HG03135 (cell line): ENCODE results near the gene CYP4F8.
"Not testable (repeated sequence)": the region's sequence is repeated elsewhere in the genome, so short reads cannot be mapped to it uniquely, and the experiment has no call there.

Experiments used
- ATAC-seq: cut with Tn5 transposase; IDR thresholded peaks from one replicate; pipeline ENCODE4 v1.9.1; 2021; ENCODE audit warnings: mild to moderate bottlenecking, moderate library complexity; ENCODE audit not compliant: unreplicated experiment

CYP4F8 gene

DNA sequence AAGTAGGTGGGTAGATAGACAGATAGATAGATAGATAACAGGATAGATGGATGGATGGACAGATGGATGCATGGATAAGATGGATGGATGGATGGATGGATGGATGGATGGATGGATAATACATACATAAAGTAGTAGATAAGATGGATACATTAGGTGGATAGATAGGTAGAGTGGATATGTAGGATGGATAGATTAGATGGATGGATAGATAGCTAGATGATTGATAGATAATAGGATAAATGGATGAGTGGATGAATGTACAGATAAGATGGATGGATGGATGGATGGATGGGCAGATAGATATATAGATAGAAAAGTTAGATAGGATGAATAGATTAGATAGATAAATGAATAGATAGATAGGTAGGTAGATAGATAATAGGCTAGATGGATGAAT lies 27.8 kb downstream of the CYP4F8 start:
- ATAC-seq: no peak

DNA sequence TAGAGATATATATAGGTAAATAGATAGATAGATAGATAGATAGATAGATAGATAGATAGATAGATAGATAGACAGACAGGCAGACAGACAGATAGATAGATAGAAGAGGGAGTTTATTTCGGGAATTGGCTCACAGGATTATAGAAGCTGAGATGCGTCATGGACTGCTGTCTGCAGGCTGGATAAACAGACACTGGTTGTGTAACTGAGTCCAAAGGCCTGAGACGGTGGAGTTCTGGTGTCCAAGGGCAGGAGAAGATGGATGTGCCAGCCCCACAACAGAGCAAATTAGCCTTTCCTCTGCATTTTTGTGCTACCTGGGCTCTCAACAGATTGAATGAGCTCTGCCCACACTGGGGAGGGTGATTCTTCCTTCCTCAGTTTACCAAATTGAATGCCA lies 28.4 kb downstream of the CYP4F8 start:
- ATAC-seq: no peak

- ATAC-seq: no peak
Observed at GRCh38 chr19:15644066-15644741, 29.2 kb downstream of the CYP4F8 start.

GRCh38 chr19:15644816-15645215 lies 29.8 kb downstream of the CYP4F8 start:
- no peak for ATAC-seq

- no peak for ATAC-seq
Observed at GRCh38 chr19:15649526-15649925, 34.5 kb downstream of the CYP4F8 start.

GRCh38 chr19:15650123-15650522 lies 35.1 kb downstream of the CYP4F8 start:
- ATAC-seq: not testable (repeated sequence)

GRCh38 chr19:15651791-15652190 lies 36.8 kb downstream of the CYP4F8 start:
- no peak for ATAC-seq

- ATAC-seq: no peak
Observed at GRCh38 chr19:15652559-15653278, 37.7 kb downstream of the CYP4F8 start.

DNA sequence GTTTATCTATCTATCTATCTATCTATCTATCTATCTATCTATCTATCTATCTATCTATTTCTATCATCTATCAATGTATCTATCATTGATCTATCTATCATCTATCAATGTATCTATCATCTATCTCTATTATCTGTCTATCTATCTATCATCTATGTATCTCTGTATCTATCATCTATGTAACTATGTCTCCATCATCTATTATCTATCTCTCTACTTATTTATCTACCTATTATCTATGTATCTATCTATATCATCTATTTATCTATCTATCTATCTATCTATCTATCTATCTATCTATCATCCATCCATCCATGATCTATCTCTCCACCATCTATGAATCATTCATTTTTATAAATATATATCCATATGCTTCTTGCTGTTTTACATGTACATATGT lies 41.4 kb downstream of the CYP4F8 start:
- ATAC-seq: no peak

DNA sequence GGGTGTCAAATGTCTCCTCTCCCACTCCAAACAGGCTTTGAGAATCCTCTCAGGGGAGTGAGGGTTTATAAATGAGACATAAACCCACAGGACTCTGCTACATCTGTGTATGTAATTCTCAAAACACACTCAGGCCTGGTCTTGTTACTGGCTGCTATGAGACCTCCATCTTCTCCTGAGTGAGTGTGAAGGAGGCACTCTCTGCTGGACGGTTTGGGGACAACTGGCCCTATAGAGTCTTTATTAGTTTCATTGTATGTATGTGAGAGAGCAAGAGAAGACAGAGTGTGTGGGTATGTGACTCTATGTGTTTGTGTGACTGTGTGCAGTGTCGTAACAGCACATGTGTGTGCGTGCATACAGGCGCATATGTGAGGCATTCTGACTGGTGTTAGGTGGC lies 48.2 kb downstream of the CYP4F8 start:
- ATAC-seq: no peak

- ATAC-seq: no peak
Observed at GRCh38 chr19:15666186-15666585, 51.2 kb downstream of the CYP4F8 start.

- no peak for ATAC-seq
Observed at GRCh38 chr19:15666883-15667282, 51.9 kb downstream of the CYP4F8 start.

GRCh38 chr19:15669440-15669839 lies 54.4 kb downstream of the CYP4F8 start:
- ATAC-seq: no peak

DNA sequence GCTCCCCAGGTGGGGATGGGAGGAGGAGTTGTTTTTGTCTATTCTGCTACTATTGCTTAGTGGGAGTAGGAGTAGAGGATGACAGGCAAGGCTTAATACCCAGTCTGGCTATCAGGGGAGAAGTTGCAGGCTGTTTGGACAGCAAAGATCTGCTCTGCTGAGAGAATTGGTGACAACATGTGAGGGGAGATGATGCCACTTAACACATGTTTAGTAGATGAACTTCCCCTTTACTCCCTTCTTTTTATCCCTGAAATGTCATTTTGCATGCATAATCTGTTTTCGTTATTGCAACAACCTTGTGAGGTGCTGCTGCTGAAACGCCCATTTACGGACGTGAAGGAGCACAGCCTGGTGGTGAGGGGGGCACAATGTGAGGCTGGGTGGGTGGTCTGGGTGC lies 54.9 kb downstream of the CYP4F8 start:
- ATAC-seq: no peak

DNA sequence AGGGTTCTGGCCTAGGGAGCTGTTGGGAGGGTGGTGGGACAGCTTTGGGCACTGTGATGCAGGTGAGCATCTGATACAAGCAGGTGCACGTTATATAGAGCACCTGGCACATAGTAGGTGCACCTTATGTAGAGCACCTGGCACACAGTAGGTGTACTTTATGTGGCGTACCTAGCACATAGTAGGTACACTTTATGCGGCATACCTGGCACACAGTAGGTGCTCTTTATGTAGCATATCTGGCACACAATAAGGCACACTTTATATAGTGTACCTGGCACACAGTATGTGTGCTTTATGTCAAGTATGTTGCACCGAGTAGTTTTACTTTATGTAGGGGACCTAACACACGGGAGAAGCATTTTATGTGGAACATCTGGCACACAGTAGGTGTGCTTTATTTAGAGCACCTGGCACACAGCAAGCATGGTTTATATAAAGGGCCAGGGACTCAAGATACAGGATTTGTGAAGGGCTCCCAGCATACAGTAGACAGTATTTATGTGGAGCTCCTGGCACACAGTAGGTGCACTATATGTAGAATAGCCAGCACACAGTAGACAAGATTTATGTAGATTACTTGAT lies 56.3 kb downstream of the CYP4F8 start:
- ATAC-seq: no peak

GRCh38 chr19:15671891-15672579 lies 57.0 kb downstream of the CYP4F8 start:
- ATAC-seq: no peak

GRCh38 chr19:15672580-15673175 lies 57.7 kb downstream of the CYP4F8 start, which contains the start of gene CYP4F12:
Gene CYP4F12 (plus strand): TSS chr19:15673087. CDS start chr19:15673530, 443 bp downstream.
- no peak for ATAC-seq

- no peak for ATAC-seq
Observed at GRCh38 chr19:15673176-15673654, 58.2 kb downstream of the CYP4F8 start.

- ATAC-seq: no peak
Observed at GRCh38 chr19:15675560-15675959, 60.5 kb downstream of the CYP4F8 start.

DNA sequence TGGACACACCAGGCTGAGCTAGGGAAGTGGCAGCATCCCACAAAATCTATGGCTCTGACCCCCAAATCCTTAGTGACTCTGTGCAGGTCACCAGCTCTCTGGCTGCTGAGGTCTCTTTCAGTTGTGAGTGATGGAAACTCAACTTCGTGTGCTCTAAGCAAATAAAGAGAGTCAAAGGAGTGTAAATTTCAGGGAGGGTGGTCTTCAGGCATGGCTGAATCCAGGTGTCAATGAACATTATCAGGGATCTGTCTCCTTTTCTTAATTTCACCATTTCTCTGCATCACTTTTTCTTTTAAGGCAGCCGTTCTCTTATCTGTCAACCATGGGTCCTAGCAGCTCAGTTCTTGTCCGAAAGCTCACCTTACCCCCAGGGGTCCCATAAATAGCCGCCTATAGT lies 64.1 kb downstream of the CYP4F8 start:
- no peak for ATAC-seq

DNA sequence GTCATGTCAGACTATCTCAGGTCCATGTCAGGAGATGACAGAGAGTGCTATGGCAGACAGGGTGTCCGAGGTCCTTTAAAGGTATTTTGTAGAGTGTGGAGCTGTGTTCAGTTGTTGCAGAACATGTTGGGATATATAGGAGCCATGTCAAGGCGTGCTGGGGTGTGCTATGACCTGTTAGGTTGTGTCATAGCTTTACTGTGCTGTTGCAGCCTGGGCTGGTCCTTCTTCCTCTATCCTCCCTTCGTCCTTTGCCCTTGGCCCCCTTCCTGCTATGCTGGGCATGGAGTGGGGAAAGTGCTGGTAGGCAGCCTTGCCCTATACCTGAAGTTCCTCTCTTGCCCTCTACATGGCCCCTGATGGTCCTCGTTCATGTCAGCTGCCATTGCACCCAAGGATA lies 64.8 kb downstream of the CYP4F8 start:
- ATAC-seq: not testable (repeated sequence)
